ENCODE results near the gene ADGRG7.

DNA sequence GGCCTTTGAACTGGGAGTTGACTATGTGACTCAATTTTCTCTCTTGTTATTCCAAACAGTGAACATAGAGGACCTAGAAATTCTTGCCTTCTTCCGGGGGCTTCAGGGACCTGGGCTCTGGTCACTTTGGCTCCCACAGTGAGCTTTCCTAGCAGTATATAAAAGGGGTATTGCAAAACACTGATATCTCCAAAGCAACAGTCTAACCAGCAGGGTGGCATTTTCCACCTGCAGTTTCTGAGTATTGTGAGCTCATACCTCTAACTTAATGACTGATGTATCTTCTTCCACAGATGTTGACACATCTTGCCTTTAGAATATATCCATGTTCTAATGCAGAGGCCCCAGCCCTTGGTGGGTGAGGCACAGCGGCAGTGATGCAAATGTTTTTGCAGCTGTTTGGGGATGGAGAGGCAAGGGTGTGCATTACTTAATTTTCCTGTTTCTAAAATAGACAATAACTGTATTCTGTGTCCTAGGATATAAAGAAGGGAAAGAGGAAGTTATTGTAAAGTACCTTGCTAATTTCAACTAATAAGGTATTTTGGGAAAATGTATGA, 45.7 kb upstream of the ADGRG7 start:
- no peak for TF ChIP-seq ZNF274 (IDR thresholded peaks at IDR 0.05; ENCODE audit: low read depth, low read length)
- TF ChIP-seq SUZ12 (IDR thresholded peaks at IDR 0.05; ENCODE audit: extremely low read depth, insufficient read depth, insufficient read length): no peak
- no peak for TF ChIP-seq YY1 (IDR thresholded peaks at IDR 0.05; ENCODE audit: insufficient read depth, insufficient read length)

All from NT2/D1 (cell line).